K562 (cell line): ENCODE data around the gene PTPMT1.

Source experiments
- BMI1 ChIP-seq: fragments of 150-350 bp; IDR thresholded peaks from 2 replicates; pipeline ENCODE4 v1.6.1; 2014; ENCODE audit warnings: low read length
- CREB1 ChIP-seq, 2 experiments: sonication (generic) in 1 of 2; formaldehyde crosslinking in 1 of 2; IDR thresholded peaks; 2 replicates each; pipeline versions ENCODE4 v1.6.1 to v1.8.0; 2012 to 2022; ENCODE audit warnings: inconsistent platforms in 1 of 2, mild to moderate bottlenecking in 1 of 2, missing genetic modification reagents in 1 of 2, moderate library complexity in 1 of 2
- EZH2 ChIP-seq: IDR thresholded peaks from 2 replicates; pipeline ENCODE4 v1.6.1; 2012; ENCODE audit warnings: low read depth, mild to moderate bottlenecking, inconsistent platforms, low read length, borderline replicate concordance
- KAT7 ChIP-seq: sonication (generic); formaldehyde crosslinking; IDR thresholded peaks from 2 replicates; pipeline ENCODE4 v1.8.0; 2022; ENCODE audit warnings: missing genetic modification reagents, mild to moderate bottlenecking, borderline replicate concordance
- MTA3 ChIP-seq: fragments of 450-650 bp; formaldehyde crosslinking; IDR thresholded peaks from 2 replicates; pipeline ENCODE4 v1.6.1; 2017; ENCODE audit warnings: mild to moderate bottlenecking, borderline replicate concordance
- NFE2L1 ChIP-seq: fragments of 450-650 bp; IDR thresholded peaks from 2 replicates; pipeline ENCODE4 v1.6.1; 2016; ENCODE audit warnings: missing genetic modification characterization, low read depth, mild to moderate bottlenecking, missing compliant biosample characterization, moderate library complexity, borderline replicate concordance
- SMC3 ChIP-seq: conservative IDR thresholded peaks from 2 replicates; pipeline ENCODE4 v1.6.1; 2011; ENCODE audit warnings: low read depth, low read length, improper control_type of control experiment; ENCODE audit not compliant: insufficient read depth
- SNIP1 ChIP-seq: fragments of 450-650 bp; IDR thresholded peaks from 2 replicates; pipeline ENCODE4 v1.7.1; 2017; ENCODE audit warnings: low read depth, mild to moderate bottlenecking
- ZNF586 ChIP-seq: fragments of 450-650 bp; formaldehyde crosslinking; conservative IDR thresholded peaks from 2 replicates; pipeline ENCODE4 v1.4.0; 2020; ENCODE audit warnings: mild to moderate bottlenecking, moderate library complexity
- TF ChIP-seq, protein P1 (sequence below), 3 experiments: IDR thresholded peaks in 2 of 3; conservative IDR thresholded peaks in 1 of 3; 2 replicates each; pipeline ENCODE4 v1.5.1; 2011 to 2012; ENCODE audit warnings: low read length in 3 of 3, mild to moderate bottlenecking in 3 of 3, control low read depth in 2 of 3, improper control_type of control experiment in 1 of 3, inconsistent platforms in 1 of 3, low read depth in 1 of 3, mixed read lengths in 1 of 3, moderate library complexity in 1 of 3; ENCODE audit not compliant: insufficient read depth in 2 of 3
- TF ChIP-seq, protein P2 (sequence below): sonication (generic); formaldehyde crosslinking; IDR thresholded peaks from 2 replicates; pipeline ENCODE4 v1.8.0; 2022; ENCODE audit warnings: mild to moderate bottlenecking, missing genetic modification reagents
- TF ChIP-seq, protein P3 (sequence below): fragments of 450-650 bp; IDR thresholded peaks from 2 replicates; pipeline ENCODE4 v1.6.1; 2016; ENCODE audit warnings: missing biosample characterization, missing genetic modification characterization

DNA sequence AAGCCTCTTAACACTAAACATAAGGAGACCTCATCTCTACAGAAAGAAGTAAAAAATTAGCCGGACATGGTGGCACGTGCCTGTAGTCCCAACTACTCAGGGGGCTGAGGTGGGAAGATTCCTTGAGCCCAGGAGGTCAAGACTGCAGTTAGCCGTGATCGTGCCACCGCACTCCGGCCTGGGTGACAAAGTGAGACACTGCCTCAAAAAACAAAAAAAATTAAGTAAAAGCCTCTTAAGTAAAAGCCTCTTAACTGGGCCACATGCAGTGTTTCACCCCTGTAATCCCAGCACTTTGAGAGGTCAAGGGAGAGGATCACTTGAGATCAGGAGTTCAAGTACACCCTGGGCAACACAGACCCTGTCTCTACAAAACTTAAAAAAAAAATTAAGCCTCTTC, 38.2 kb upstream of the PTPMT1 start:
- no peak for TF ChIP-seq SNIP1
- TF ChIP-seq, protein P1, sequence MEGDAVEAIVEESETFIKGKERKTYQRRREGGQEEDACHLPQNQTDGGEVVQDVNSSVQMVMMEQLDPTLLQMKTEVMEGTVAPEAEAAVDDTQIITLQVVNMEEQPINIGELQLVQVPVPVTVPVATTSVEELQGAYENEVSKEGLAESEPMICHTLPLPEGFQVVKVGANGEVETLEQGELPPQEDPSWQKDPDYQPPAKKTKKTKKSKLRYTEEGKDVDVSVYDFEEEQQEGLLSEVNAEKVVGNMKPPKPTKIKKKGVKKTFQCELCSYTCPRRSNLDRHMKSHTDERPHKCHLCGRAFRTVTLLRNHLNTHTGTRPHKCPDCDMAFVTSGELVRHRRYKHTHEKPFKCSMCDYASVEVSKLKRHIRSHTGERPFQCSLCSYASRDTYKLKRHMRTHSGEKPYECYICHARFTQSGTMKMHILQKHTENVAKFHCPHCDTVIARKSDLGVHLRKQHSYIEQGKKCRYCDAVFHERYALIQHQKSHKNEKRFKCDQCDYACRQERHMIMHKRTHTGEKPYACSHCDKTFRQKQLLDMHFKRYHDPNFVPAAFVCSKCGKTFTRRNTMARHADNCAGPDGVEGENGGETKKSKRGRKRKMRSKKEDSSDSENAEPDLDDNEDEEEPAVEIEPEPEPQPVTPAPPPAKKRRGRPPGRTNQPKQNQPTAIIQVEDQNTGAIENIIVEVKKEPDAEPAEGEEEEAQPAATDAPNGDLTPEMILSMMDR (IDR thresholded peaks at IDR 0.05 in 2 of 3, conservative IDR thresholded peaks at IDR 0.05 in 1 of 3; ENCODE audit: insufficient read depth in 2 of 3, low read depth in 1 of 3, low read length in 3 of 3) = no peak
- no peak for TF ChIP-seq MTA3
- TF ChIP-seq BMI1 = no peak
- no peak for TF ChIP-seq ZNF586
- TF ChIP-seq CREB1 (IDR thresholded peaks at IDR 0.05) = no peak
- no peak for TF ChIP-seq CREB1 (CRISPR knock-in tag; IDR thresholded peaks at IDR 0.05)
- TF ChIP-seq, protein P2, sequence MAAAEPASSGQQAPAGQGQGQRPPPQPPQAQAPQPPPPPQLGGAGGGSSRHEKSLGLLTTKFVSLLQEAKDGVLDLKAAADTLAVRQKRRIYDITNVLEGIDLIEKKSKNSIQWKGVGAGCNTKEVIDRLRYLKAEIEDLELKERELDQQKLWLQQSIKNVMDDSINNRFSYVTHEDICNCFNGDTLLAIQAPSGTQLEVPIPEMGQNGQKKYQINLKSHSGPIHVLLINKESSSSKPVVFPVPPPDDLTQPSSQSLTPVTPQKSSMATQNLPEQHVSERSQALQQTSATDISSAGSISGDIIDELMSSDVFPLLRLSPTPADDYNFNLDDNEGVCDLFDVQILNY (CRISPR knock-in tag) = no peak
- no peak for TF ChIP-seq NFE2L1
- TF ChIP-seq SMC3 = no peak
- TF ChIP-seq EZH2 = no peak
- TF ChIP-seq KAT7 (CRISPR knock-in tag) = no peak
- TF ChIP-seq, protein P3, sequence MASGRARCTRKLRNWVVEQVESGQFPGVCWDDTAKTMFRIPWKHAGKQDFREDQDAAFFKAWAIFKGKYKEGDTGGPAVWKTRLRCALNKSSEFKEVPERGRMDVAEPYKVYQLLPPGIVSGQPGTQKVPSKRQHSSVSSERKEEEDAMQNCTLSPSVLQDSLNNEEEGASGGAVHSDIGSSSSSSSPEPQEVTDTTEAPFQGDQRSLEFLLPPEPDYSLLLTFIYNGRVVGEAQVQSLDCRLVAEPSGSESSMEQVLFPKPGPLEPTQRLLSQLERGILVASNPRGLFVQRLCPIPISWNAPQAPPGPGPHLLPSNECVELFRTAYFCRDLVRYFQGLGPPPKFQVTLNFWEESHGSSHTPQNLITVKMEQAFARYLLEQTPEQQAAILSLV (tag) = no peak
